ENCODE results near the gene OR52I2.
A peak's percentile ranks its signal among the peaks of the same experiment; 100 is the strongest.

Gene OR52I2

GRCh38 chr11:4581443-4581842 lies at the start of gene OR52I2:
OR52I2 (plus strand) TSS chr11:4581743.
- no peak for DNase-seq (ENCODE audit: low read depth)

DNA sequence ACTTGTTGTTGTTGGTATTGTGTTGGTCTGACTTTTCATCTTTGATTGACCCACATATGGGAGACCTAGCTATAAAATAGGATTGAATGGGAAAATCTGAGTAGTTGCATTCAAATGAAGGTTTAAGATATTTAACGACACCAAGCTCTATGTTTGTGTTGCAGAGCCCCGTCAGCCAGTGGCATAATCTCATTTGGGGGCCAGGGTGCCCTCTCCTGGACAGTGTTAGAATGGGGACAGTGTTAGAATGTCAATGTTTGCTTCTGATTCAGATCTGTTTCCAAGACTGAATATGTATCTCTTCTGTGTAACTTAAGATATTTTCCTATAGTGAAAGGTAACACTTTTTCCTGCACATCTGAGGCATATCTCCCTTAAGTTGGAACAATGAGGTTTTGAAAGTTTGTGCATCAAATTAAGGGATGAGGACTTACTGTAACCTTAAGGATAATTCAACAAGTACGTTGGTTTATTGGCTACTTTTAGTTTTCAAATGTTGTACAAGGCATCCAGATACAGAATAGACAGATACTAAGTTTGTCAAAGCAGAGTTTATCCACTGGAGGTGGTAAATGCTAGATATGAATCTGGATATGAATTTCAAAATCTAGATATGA lies 41.8 kb upstream of the OR52I2 start:
- DNase-seq (ENCODE audit: low read depth) = peak; percentile 18

DNA sequence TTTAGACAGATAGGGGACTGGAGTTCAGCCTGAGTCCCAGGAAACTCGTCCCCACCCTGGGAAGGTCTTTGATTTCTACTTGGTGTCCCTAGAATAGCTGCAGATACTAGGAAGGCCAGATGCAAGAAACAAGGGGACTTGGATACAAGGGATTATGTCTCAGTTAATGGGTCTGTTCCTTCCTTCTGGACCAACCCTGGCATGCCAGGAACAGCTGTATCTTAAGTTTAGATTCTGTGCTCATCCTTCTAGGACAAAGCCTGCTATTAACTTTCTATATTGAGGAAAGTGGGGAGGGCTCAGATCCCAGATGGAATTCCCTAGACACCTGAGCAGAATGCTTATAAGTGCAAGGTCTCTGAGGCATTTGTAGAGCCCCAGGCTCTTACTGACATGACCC lies 40.5 kb upstream of the OR52I2 start:
- no peak for DNase-seq (ENCODE audit: low read depth)

DNA sequence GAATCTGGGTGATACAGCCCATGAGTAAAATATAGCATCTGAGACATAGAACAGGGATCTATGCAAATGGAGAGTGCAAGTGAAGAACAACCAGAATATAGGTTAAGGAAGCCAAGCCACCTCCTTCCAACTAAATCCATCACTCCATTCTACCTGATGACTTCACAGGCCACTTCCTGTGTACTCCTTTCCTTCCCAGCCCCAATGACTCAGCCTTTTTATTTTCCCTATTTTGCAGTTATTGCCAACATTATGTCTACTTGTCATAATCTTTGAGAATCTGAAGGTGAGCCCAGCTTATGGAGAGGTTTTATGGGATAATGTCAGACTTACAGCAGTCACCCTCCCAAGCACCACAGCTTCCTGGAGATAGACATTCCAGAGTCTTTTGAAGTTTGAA lies 38.0 kb upstream of the OR52I2 start:
- no peak for DNase-seq (ENCODE audit: low read depth)

- no peak for DNase-seq (ENCODE audit: low read depth)
Measured at GRCh38 chr11:4544891-4545290, 36.7 kb upstream of the OR52I2 start, which contains the start of gene OR52M1. OR52M1 (plus strand) TSS chr11:4545191; CDS start chr11:4545191, 0 bp downstream.

- DNase-seq (ENCODE audit: low read depth) = no peak
Measured at GRCh38 chr11:4546878-4547277, 34.7 kb upstream of the OR52I2 start.

- no peak for DNase-seq (ENCODE audit: low read depth)
Measured at GRCh38 chr11:4547416-4547815, 34.1 kb upstream of the OR52I2 start.

- DNase-seq (ENCODE audit: low read depth) = no peak
Measured at GRCh38 chr11:4551346-4551979, 30.1 kb upstream of the OR52I2 start.

DNA sequence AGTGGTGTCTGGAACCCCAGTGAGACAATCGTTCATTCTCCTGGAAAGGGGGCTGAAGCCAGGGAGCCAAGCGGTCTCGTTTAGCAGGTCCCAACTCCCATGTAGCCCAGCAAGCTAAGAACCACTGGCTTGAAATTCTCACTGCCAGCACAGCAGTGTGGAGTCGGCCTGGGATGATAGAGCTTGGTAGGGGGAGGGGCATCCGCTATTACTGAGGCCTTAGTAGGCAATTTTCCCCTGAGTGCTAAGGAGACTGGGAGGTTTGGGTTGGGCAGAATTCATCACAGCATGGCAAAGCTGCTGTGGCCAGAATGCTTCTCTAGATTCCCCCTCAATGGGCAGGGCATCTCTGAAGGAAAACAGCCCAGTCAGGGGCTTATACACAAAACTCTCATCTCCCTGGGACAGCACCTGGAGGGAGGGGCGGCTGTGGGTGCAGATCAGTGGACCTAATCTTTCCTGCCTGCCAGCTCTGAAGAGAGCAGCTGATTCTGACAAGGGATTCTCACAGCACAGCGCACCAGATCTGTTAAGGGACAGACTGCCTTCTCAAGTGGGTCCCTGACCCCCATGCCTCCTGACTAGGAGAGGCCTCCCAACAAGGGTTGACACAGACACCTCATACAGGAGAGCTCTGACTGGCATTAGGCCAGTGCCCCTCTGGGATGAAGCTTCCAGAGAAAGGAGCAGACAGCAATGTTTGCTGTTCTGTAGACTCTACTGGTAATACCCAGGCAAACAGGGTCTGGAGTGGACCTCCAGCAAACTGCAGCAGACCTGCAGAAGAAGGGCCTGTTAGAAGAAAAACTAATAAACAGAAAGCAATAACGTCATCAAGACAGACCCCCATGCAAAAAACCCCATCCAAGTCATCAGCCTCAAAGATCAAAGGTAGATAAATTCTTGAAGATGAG lies 21.8 kb upstream of the OR52I2 start:
- no peak for DNase-seq (ENCODE audit: low read depth)

GRCh38 chr11:4560467-4560866 lies 21.1 kb upstream of the OR52I2 start:
- no peak for DNase-seq (ENCODE audit: low read depth)

DNA sequence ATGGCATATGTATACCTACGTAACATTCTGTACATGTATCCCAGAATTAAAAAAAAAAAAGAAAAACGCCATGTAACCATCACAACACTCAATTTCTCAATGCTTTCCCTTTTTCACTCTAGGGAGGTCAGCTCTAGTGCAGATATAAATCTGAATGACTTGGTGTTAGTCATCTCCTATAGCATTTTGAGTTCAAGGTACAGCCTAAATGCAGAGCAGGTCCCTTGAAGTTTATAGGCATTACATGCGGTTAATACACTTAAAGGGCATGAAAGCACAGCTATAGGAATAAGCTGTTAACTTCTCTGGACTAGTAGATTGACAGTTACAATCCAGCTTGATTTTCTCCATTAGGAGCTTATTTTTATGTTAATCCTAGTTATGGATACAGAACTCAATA lies 16.2 kb upstream of the OR52I2 start:
- DNase-seq (ENCODE audit: low read depth) = no peak

DNA sequence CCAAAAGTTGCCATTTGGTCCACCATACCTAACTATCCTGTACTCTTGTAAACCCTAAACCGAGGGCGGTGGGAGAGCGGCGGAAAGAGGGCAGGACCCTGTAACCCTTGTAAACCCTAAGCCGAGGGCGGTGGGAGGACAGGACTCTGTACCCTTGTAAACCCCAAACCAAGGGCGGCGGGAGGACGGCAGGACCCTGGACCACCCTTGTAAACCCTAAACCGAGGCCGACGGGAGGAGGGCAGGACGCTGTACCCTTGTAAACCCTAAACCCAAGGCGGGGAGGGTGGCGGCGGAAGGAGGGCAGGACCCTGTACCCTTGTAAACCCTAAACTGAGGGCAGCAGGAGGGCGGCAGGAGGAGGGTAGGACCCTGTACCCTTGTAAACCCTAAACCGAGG lies 12.5 kb upstream of the OR52I2 start:
- DNase-seq (ENCODE audit: low read depth) = no peak

DNA sequence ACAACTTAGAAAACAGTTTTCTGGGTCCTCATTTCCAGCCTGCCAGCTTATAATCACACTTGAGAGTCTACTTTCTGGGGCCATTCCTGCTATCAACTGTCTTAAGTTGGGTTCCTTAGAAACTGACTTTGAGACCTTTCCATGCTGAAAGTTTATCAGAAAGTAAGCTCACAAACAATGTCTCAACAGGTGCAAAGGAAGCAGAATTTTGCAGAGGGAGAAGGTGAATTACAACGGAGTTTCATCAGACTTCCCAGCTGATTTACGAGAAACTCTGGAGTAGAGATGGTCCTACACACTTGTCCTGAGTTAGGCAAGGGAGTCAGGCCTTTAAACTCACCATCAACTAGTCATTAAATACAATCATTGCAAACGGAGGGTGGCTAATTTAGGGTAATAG lies 4.7 kb upstream of the OR52I2 start:
- no peak for DNase-seq (ENCODE audit: low read depth)

- DNase-seq (ENCODE audit: low read depth) = no peak
Measured at GRCh38 chr11:4577761-4578160, 3.8 kb upstream of the OR52I2 start.

DNA sequence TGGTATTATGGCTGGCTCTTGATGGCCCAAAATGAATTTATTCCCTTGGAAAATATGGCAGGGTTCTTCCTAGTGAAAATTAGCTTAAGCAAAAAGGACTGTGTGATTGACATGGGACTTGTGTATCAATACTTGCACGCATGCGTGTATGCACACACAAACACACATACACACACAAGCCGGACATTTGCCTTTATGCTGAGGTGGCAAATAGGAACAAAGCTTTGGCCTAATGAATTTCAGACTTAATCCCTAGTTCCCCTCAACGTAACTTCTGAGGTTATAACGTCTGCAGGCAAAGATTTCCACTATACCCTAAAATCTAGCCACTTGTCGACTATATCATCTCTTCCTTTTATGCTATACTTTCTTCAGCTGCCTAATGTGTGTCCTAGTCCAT lies 2.9 kb upstream of the OR52I2 start:
- DNase-seq (ENCODE audit: low read depth) = no peak

DNA sequence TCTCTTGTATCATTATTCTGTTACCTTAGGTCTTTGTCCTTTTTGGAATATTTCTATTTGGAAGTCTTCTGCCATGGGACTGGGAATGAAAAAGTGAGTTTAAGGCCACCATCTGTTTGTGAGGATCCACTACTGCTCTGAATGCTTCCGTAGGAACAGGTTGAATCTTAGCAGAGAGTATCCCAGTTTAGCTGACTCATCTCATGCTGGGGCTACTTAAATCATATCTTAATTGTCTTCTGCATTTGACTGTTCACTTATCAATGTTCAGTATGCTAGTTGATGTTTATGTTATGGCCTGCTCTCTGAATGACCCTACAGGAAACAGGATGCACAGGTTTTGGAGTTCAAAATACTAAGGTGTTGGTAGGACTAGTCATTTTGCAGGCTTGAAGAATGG lies 1.4 kb upstream of the OR52I2 start:
- DNase-seq (ENCODE audit: low read depth) = no peak

DNA sequence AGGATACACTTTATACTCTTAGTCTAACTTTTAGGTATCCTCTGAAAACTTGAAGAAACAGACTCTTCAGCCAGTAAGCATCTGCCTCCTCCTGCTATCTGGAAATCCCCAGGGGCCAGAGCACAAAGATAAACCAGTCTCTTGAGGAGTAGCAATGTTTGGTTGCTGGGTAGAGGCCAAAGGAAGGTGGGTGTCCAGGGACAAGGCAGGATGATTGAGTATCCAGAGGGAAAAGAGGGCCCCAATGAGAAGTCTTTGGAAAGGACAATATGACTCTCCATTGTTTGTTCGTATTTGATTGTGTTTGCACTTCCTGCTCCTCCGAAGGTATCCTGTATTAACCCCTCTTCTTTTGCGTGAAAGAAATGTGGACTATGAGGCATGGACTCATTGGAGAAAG lies 7.5 kb downstream of the OR52I2 start:
- DNase-seq (ENCODE audit: low read depth) = no peak

GRCh38 chr11:4593739-4594138 lies 12.2 kb downstream of the OR52I2 start, which contains the start of gene OR52I1:
OR52I1 (plus strand) TSS chr11:4594039; CDS start chr11:4594039, 0 bp downstream.
- DNase-seq (ENCODE audit: low read depth) = no peak

DNA sequence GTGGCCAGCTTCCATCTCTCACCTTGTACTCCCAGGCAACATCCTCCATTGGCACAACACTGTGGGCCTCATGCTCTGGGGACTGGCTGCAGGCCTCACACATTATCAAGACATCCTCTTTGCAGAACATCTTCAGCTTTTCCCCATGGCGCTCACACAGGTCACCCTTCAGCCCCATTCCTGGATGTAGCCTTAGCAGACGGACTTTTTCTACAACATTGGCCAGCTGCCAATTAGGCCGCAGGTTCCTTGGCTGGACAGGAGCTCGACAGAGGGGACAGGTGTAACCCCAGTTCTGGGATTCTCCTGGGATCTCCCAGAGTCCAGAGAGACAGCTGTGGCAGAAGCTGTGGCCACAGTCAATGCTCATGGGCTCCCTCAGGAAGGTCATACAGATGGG lies 23.5 kb downstream of the OR52I2 start:
- DNase-seq (ENCODE audit: low read depth) = no peak

DNA sequence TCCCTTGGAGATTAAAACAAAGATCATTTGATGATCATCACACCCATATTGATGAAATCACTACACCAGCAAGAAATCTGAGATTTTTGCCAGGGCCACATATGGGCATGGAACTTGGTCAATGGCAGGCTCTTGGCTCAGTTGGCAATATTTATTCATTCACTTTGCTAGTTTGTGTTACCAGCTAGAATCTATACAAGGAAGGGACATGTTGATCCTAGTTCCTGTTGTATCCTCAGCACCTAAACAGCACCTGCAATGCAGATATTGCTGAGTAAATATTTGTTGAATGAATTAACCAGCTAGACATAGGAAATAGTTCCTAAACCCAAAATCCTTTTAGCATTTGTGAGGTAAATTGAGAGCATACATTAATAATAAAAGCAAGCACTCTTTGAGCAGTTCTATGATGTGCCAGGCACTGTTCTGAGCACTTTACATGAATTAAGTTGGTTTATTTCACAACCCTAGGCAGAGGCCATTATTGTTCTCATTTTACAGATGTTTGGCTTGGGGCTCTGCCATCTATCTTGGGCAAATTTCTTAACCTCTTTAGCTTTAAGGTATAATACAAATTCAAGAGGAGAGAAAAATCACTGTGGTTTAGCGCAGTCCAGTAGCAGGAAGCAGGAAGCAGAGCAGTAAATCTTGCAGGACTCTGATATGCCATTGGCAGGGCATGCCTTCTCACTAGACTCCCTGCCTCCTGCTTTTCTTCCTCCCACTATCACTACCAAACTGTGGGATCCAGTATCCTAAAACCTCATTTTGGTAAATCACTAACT lies 24.9 kb downstream of the OR52I2 start:
- no peak for DNase-seq (ENCODE audit: low read depth)

GRCh38 chr11:4607096-4607495 lies 25.6 kb downstream of the OR52I2 start:
- no peak for DNase-seq (ENCODE audit: low read depth)

Data from GM04504 (cell line).